ENCODE measurements around the gene EFCC1. TPM values are rescaled to one million over a fixed set of nuclear protein-coding genes. Genes with fewer than 3 reads are reported as not detected.

Gene EFCC1
- total RNA-seq, 1 experiment from 2014 or later: 0.39 TPM

DNA sequence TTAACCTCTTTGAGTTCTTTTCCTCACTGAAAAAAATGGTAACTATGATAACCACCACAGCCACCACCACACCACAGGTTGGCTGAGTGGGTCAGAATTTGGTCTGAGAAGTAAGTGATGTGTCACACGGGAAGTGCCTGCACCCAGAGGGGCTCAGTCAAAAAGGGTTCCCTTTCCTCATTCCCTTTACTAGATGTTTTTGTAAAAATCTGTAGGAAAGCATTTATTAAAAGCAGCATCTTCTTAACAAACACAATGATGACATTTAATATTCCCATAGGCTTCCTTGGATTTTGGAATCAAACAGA, 30.4 kb upstream of the EFCC1 start:
- Histone ChIP-seq H3K27me3 (replicated peaks; ENCODE audit: control insufficient read depth, insufficient read depth, low read length) (no peaks in the 10 kb centered on the region), H3K4me1 (no peaks in the 10 kb centered on the region), H3K4me3 (ENCODE audit: low read depth, low read length) (no peak overlapping the region), H3K9me3 (no peaks in the 10 kb centered on the region), H3K36me3 (ENCODE audit: control insufficient read depth, insufficient read depth, low read length) (no peaks in the 10 kb centered on the region)
- POLR2A ChIA-PET: interaction anchor here (0.7 kb wide), 1 partner anchor 25 kb away, joined by 3 read pairs; no protein-coding TSS in a partner anchor
- Mint-ChIP-seq H3K27me3 (ENCODE audit: insufficient read depth, unreplicated experiment) (peaks cover 3% of the 10 kb centered on the region), H3K4me1 (ENCODE audit: low read depth, unreplicated experiment) (no peaks in the 10 kb centered on the region), H3K36me3 (ENCODE audit: insufficient read depth, unreplicated experiment) (no peaks in the 10 kb centered on the region), H3K27ac (ENCODE audit: unreplicated experiment) (no peak overlapping the region), H3K9me3 (ENCODE audit: unreplicated experiment) (no peaks in the 10 kb centered on the region), H3K4me3 (ENCODE audit: unreplicated experiment) (no peak overlapping the region)
- CTCF ChIA-PET: interaction anchor here (0.7 to 2.5 kb wide), 14 partner anchors 23 to 346 kb away, joined by 3 to 31 read pairs (median 11); partner anchors contain the start of gene CFAP92
- intact Hi-C loops (cut with micrococcal nuclease; ENCODE audit: unreplicated experiment): loop anchor here (1.0 to 10.0 kb wide), 4 partner anchors 47 to 274 kb away; partner anchors contain the start of gene ISY1
- TF ChIP-seq CTCF (IDR thresholded peaks at IDR 0.05; ENCODE audit: insufficient read depth in 1 of 2, low read depth in 1 of 2, low read length in 1 of 2, severe bottlenecking in 1 of 2, unreplicated experiment in 1 of 2): no peak
- no peak for DNase-seq
- no TSS peak for BruUV-seq (replicated peaks)

DNA sequence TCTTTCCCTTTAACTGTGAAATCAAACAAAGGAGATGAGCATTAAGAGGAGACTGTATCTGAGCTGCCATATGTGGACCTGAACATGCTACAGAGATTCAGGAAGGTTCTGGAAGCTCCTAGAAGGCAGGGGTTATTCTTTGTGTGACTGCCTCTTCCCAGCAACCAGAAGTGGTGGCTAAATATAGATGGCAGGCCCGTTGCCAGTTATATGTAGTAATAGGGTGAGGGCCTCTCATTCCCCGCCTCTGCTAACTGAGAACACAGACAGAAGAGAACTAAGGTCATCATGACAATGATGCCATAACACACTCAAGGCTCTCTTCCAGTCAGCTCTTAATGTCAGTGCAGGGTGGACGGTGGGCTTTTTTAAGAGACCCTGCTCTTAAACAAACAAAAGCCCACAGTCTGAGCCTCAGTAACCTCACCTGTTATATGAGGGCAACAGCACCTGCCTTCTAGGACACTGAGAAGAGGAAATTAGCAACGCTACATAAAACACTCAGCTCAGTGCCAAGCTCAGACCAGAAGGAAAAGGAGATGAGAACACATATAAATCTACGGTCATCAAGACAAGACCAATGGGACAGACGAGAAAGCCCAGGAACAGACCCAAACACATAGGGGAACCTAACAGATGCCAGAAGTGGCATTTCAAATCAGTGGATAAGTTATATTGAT, 29.5 kb upstream of the EFCC1 start:
- Mint-ChIP-seq H3K4me1 (ENCODE audit: low read depth, unreplicated experiment) (no peaks in the 10 kb centered on the region), H3K4me3 (ENCODE audit: unreplicated experiment) (no peak overlapping the region), H3K9me3 (ENCODE audit: unreplicated experiment) (no peaks in the 10 kb centered on the region), H3K36me3 (ENCODE audit: insufficient read depth, unreplicated experiment) (no peaks in the 10 kb centered on the region), H3K27ac (ENCODE audit: unreplicated experiment) (no peak overlapping the region), H3K27me3 (ENCODE audit: insufficient read depth, unreplicated experiment) (peaks cover 3% of the 10 kb centered on the region)
- no peaks in the 10 kb centered on the region for H3K27me3 ChIP-seq (replicated peaks; ENCODE audit: control insufficient read depth, insufficient read depth, low read length)
- ChIA-PET CTCF (interaction anchor here (1.7 to 2.5 kb wide), 7 partner anchors 27 to 274 kb away, joined by 10 to 31 read pairs (median 17); no protein-coding TSS in a partner anchor), POLR2A (no interaction called here)
- H3K4me1 ChIP-seq: no peaks in the 10 kb centered on the region
- no peaks in the 10 kb centered on the region for H3K9me3 ChIP-seq
- BruUV-seq (replicated peaks): no TSS peak
- no peaks in the 10 kb centered on the region for H3K36me3 ChIP-seq (ENCODE audit: control insufficient read depth, insufficient read depth, low read length)
- no peak for TF ChIP-seq CTCF (IDR thresholded peaks at IDR 0.05; ENCODE audit: insufficient read depth in 1 of 2, low read depth in 1 of 2, low read length in 1 of 2, severe bottlenecking in 1 of 2, unreplicated experiment in 1 of 2)
- no peak for DNase-seq
- H3K4me3 ChIP-seq (ENCODE audit: low read depth, low read length): no peak overlapping the region
- intact Hi-C loops (cut with micrococcal nuclease; ENCODE audit: unreplicated experiment): loop anchor here (2.0 to 10.0 kb wide), 3 partner anchors 46 to 273 kb away; no protein-coding TSS in a partner anchor

GRCh38 chr3:128973988-128974564, 27.0 kb upstream of the EFCC1 start:
- Mint-ChIP-seq H3K27ac (ENCODE audit: unreplicated experiment) (no peak overlapping the region), H3K4me1 (ENCODE audit: low read depth, unreplicated experiment) (no peaks in the 10 kb centered on the region), H3K9me3 (ENCODE audit: unreplicated experiment) (no peaks in the 10 kb centered on the region), H3K27me3 (ENCODE audit: insufficient read depth, unreplicated experiment) (peaks cover 3% of the 10 kb centered on the region), H3K4me3 (ENCODE audit: unreplicated experiment) (no peak overlapping the region), H3K36me3 (ENCODE audit: insufficient read depth, unreplicated experiment) (no peaks in the 10 kb centered on the region)
- H3K9me3 ChIP-seq: no peaks in the 10 kb centered on the region
- ChIA-PET POLR2A (no interaction called here), CTCF (no interaction called here)
- DNase-seq: no peak
- H3K36me3 ChIP-seq (ENCODE audit: control insufficient read depth, insufficient read depth, low read length): no peaks in the 10 kb centered on the region
- no peak for TF ChIP-seq CTCF (IDR thresholded peaks at IDR 0.05; ENCODE audit: insufficient read depth in 1 of 2, low read depth in 1 of 2, low read length in 1 of 2, severe bottlenecking in 1 of 2, unreplicated experiment in 1 of 2)
- no TSS peak for BruUV-seq (replicated peaks)
- no peaks in the 10 kb centered on the region for H3K27me3 ChIP-seq (replicated peaks; ENCODE audit: control insufficient read depth, insufficient read depth, low read length)
- H3K4me1 ChIP-seq: no peaks in the 10 kb centered on the region
- H3K4me3 ChIP-seq (ENCODE audit: low read depth, low read length): no peak overlapping the region
- intact Hi-C loops (cut with micrococcal nuclease; ENCODE audit: unreplicated experiment): loop anchor here (5.0 to 10.0 kb wide), 2 partner anchors 43 to 131 kb away; no protein-coding TSS in a partner anchor
